OCI-LY3 (cell line): ENCODE data around the gene TGM1.

ENCODE experiments used
- H2AFZ ChIP-seq: fragments of 200-600, 300-600 bp; shearing (Covaris generic); 2 replicates; pipeline ENCODE4 v1.6.0; 2014; ENCODE audit warnings: antibody characterized with exemption, low read depth, low read length
- H3K27ac ChIP-seq: fragments of 200-600, 300-600 bp; sonication (generic); 2 replicates; pipeline ENCODE4 v1.5.1; 2014; ENCODE audit warnings: mild to moderate bottlenecking, low read length, moderate library complexity, mixed read lengths
- H3K27me3 ChIP-seq: fragments of 200-600, 300-600 bp; sonication (generic); 2 replicates; pipeline ENCODE4 v1.6.1; 2014; ENCODE audit warnings: low read depth, low read length, mixed read lengths
- H3K36me3 ChIP-seq: fragments of 200-600, 300-600 bp; sonication (generic); replicated peaks from 2 replicates; pipeline ENCODE3; 2014; ENCODE audit warnings: low read depth, low read length, mixed read lengths
- H3K4me1 ChIP-seq: fragments of 300-600, 200-600 bp; sonication (generic); 2 replicates; pipeline ENCODE4 v1.6.1; 2014; ENCODE audit warnings: low read length, mixed read lengths
- H3K4me2 ChIP-seq: fragments of 200-600, 300-600 bp; sonication (generic); 2 replicates; pipeline ENCODE4 v1.6.1; 2014; ENCODE audit warnings: low read length, mixed read lengths
- H3K4me3 ChIP-seq: fragments of 300-600, 200-600 bp; sonication (generic); 2 replicates; pipeline ENCODE4 v1.5.1; 2014; ENCODE audit warnings: antibody characterized with exemption, mild to moderate bottlenecking, low read length, moderate library complexity
- H3K79me2 ChIP-seq: fragments of 300-600, 200-600 bp; shearing (Covaris generic); 2 replicates; pipeline ENCODE4 v1.6.1; 2014; ENCODE audit warnings: mild to moderate bottlenecking, low read length, mixed read lengths
- H3K9ac ChIP-seq: fragments of 300-600, 200-600 bp; shearing (Covaris generic); 2 replicates; pipeline ENCODE4 v1.6.0; 2014; ENCODE audit warnings: mild to moderate bottlenecking, low read length, moderate library complexity
- H3K9me3 ChIP-seq: fragments of 200-600, 300-600 bp; shearing (Covaris generic); 2 replicates; pipeline ENCODE4 v1.6.1; 2014; ENCODE audit warnings: low read length, mixed read lengths; ENCODE audit not compliant: insufficient read depth
- H4K20me1 ChIP-seq: fragments of 200-600, 300-600 bp; sonication (generic); 2 replicates; pipeline ENCODE4 v1.6.1; 2016; ENCODE audit warnings: low read length, mixed read lengths; ENCODE audit not compliant: insufficient read depth
- EZH2phosphoT487 ChIP-seq: fragments of 200-600 bp; shearing (Covaris generic); IDR thresholded peaks from 2 replicates; pipeline ENCODE4 v1.6.1; 2018; ENCODE audit warnings: antibody characterized with exemption, mixed run types, low read depth
- TF ChIP-seq, protein P1 (sequence below): fragments of 200-600, 300-600 bp; sonication (generic); IDR thresholded peaks from 2 replicates; pipeline ENCODE4 v1.5.1; 2014; ENCODE audit warnings: antibody characterized with exemption, low read length, low read depth

TGM1 gene

GRCh38 chr14:24298892-24299254 is 35.9 kb upstream of the TGM1 start:
- peak overlapping the region; percentile 98 for H3K4me3 ChIP-seq
- TF ChIP-seq, protein P1, sequence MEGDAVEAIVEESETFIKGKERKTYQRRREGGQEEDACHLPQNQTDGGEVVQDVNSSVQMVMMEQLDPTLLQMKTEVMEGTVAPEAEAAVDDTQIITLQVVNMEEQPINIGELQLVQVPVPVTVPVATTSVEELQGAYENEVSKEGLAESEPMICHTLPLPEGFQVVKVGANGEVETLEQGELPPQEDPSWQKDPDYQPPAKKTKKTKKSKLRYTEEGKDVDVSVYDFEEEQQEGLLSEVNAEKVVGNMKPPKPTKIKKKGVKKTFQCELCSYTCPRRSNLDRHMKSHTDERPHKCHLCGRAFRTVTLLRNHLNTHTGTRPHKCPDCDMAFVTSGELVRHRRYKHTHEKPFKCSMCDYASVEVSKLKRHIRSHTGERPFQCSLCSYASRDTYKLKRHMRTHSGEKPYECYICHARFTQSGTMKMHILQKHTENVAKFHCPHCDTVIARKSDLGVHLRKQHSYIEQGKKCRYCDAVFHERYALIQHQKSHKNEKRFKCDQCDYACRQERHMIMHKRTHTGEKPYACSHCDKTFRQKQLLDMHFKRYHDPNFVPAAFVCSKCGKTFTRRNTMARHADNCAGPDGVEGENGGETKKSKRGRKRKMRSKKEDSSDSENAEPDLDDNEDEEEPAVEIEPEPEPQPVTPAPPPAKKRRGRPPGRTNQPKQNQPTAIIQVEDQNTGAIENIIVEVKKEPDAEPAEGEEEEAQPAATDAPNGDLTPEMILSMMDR, result no peak
- no peak for TF ChIP-seq EZH2phosphoT487

GRCh38 chr14:24297190-24297964 is 34.4 kb upstream of the TGM1 start:
- H3K4me2 ChIP-seq, result no peak overlapping the region
- peaks cover 27% of the 10 kb centered on the region for H3K4me1 ChIP-seq
- H3K79me2 ChIP-seq, result peaks cover 20% of the 10 kb centered on the region
- TF ChIP-seq EZH2phosphoT487, result no peak
- TF ChIP-seq, protein P1, result peak; percentile 40
- no peaks in the 10 kb centered on the region for H4K20me1 ChIP-seq
- no peak overlapping the region for H3K4me3 ChIP-seq
- H3K9me3 ChIP-seq, result no peaks in the 10 kb centered on the region
- no peaks in the 10 kb centered on the region for H3K27me3 ChIP-seq
- H2AFZ ChIP-seq, result no peak overlapping the region
- H3K36me3 ChIP-seq, result peaks cover 21% of the 10 kb centered on the region
- no peak overlapping the region for H3K9ac ChIP-seq
- no peak overlapping the region for H3K27ac ChIP-seq

More at GRCh38 chr14:24298892-24299254, 35.9 kb upstream of the TGM1 start:
- peaks cover 20% of the 10 kb centered on the region for H3K79me2 ChIP-seq
- H3K27me3 ChIP-seq, result no peaks in the 10 kb centered on the region
- peaks cover 27% of the 10 kb centered on the region for H3K4me1 ChIP-seq
- no peaks in the 10 kb centered on the region for H3K9me3 ChIP-seq
- peak overlapping the region; percentile 97 for H3K4me2 ChIP-seq
- peaks cover 30% of the 10 kb centered on the region for H3K36me3 ChIP-seq
- no peak overlapping the region; the same call in 1 of the 2 replicates for H2AFZ ChIP-seq
- H3K9ac ChIP-seq, result peak overlapping the region; percentile 74
- H3K27ac ChIP-seq, result no peak overlapping the region
- no peaks in the 10 kb centered on the region for H4K20me1 ChIP-seq

DNA sequence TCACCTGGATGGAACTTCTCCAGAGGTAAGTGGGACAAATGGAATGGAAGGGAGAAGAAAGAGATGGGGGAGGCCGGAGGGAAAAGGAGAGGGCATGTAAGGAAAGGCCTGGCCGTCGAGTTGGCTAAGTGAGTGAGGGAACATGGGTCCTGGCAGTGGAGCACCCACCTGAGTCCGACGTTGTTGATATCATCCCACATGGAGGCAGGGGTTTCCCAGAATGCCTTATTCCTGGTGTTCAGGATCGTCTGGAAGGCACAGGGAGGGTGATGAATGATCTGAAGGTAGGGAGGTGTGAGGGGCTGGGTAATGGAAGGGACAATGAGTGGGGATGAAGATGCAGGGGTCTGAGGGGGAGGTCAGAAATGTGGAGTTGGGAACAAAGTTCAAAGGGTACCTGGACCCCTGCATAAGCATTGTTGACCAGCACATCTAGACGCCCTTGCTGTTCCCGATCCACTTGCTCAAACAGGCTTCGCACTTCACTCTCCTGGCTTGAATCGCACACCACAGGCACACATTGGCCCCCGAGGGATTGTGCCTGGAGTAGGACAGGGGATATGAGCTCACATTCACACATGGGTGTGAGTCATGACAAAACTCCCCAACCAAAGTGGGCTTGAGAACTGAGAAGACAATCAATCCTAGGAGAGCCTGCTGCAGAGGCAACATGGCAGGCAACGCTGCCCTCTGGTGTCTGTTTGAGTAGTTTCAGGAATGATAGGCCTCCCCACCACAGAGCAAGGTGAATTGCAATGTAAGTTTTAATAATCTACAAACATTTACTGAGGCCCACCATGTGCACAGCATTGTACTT is 33.6 kb upstream of the TGM1 start:
- Histone ChIP-seq H4K20me1 (peaks cover 4% of the 10 kb centered on the region; the same call in 1 of the 2 replicates), H3K4me1 (peaks cover 33% of the 10 kb centered on the region), H2AFZ (no peak overlapping the region), H3K27me3 (no peaks in the 10 kb centered on the region), H3K27ac (no peak overlapping the region), H3K9ac (no peak overlapping the region), H3K79me2 (peaks cover 19% of the 10 kb centered on the region), H3K4me3 (no peak overlapping the region), H3K4me2 (peak overlapping the region; percentile 44), H3K9me3 (no peaks in the 10 kb centered on the region), H3K36me3 (peaks cover 13% of the 10 kb centered on the region)
- TF ChIP-seq EZH2phosphoT487, result no peak
- TF ChIP-seq, protein P1, result peak; percentile 90

DNA sequence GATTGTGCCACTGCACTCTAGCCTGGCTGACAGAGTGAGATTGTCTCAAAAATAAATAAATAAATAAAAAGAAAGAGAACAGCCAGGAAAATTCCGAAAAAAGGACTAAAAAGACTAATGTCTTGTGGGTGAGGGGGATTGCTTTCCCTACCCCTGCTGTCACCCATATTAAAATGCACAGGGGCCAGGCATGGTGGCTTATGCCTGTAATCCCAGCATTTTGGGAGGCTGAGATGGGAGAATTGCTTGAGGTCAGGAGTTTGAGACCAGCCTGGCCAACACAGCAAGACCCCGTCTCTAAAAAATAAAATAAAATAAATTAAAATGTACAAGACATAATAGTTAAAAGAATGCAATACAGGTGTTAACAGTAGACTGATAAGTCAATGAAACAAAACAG is 30.5 kb upstream of the TGM1 start:
- TF ChIP-seq, protein P1, result no peak
- no peak for TF ChIP-seq EZH2phosphoT487
- H3K4me1 ChIP-seq, result peaks cover 42% of the 10 kb centered on the region

More for the DNA sequence above, 30.5 kb upstream of the TGM1 start:
- Histone ChIP-seq H3K36me3 (peaks cover 21% of the 10 kb centered on the region), H3K4me3 (no peak overlapping the region), H4K20me1 (peaks cover 24% of the 10 kb centered on the region), H3K9ac (no peak overlapping the region), H3K9me3 (no peaks in the 10 kb centered on the region), H3K27ac (no peak overlapping the region), H3K4me2 (no peak overlapping the region), H2AFZ (no peak overlapping the region), H3K27me3 (peaks cover 7% of the 10 kb centered on the region; the same call in 1 of the 2 replicates), H3K79me2 (no peaks in the 10 kb centered on the region)
